GM10847 (cell line): ENCODE results near the gene NUP42.

ENCODE experiments used
- POLR2A ChIP-seq: IDR thresholded peaks from 2 replicates; pipeline ENCODE4 v1.6.1; 2011; ENCODE audit not compliant: insufficient read length; ENCODE audit errors: extremely low read depth

The NUP42 gene

DNA sequence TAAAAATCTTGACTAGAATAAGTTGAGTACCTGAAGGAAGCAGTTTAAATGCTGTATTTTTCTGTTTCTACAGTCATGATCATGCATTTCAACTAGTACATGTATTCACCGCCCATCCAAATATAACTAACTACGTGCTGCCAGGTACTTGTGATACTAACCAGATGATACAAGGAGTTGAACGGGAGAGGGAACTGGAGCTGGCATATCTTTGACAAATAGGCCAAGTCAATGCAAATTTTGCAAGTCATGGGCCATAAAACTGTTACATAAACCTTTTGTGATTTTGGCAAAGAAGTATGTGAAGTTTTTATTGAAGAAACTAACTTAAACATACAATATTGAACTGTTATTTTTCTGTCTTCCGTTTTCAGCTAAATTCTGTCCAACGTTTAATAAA, 14.5 kb downstream of the NUP42 start:
- TF ChIP-seq POLR2A, result no peak

DNA sequence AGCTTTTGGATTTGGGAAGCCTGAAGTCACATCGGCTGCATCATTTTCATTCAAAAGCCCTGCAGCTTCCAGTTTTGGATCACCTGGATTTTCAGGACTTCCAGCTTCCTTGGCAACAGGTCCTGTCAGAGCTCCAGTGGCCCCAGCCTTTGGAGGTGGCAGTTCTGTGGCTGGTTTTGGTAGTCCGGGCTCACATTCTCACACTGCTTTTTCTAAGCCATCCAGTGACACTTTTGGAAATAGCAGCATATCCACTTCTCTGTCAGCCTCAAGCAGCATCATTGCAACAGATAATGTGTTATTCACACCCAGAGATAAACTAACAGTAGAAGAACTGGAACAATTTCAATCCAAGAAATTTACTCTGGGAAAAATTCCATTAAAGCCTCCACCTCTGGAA, 18.5 kb downstream of the NUP42 start:
- TF ChIP-seq POLR2A, result no peak

DNA sequence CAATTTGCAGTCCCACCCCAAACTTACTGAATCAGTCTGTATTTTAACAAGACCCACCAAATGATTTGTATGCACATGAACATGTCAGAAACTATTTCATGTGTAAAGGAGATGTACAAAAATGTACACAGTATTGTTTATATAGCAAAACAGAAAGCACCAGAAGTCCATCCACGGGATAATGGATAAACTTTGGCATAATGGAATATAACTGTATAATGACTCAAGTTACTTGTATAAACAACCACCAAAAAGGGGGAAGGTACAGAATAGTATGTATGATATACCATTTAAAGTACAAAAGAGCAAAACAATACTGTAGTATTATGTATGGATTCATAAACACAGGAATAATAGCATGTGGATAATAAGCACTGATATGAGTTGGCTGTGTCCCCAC, 22.4 kb downstream of the NUP42 start:
- no peak for TF ChIP-seq POLR2A

DNA sequence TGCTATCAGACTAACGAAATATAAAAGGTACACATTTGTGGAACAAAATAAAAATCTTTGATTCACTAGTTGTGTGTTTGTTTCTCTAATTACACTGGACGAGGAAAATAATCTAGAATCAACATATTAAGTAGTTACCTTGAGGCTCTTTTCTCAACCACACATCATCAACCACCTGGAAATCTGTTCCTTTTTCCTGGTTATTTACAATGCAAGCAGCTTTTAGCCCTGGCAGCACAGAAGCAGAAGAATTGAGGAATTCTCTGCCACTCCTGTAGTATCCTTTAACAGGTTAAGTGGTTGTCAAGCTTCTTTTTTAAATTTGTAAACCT, 23.7 kb downstream of the NUP42 start:
- no peak for TF ChIP-seq POLR2A

DNA sequence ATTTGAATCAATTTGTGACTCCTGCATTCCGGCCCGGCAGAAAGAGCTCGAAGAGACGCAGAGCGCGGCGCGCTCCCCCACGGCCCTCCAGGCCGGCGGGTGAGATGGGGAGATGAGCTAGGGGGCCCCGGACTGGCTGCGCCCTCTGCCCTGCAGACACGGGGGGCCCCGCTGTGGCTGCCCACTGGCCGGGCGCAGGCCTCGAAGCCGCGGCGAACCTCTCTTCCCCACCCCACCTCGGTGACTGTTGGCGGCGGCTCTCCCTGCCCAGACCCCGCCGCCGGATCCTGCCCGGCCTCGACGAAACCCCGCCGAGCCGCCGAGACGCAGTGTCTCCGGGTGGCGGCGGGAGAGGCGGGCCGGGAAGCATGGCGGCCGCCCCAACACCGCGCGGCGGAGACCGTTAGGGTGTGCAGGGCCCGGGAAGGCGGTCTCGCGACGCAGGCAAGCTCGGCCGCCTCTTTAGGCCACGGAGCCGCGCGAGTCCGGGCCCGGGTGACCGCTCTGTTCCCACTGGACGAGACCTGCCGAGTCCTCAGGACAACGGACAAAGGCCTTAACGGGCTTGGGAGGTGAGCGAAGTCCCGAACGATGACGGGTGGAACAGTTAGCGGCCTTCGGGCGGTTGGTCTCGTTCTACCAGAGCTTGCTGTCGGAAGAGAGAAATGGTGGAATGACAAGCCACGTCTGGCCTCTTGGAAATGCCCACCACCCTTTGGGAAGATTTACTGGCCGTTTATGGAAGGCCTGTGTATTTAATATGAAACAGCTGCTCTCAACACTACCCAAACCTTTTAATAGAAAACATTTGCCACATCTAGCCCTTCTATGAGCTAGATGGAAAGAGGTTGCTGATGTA, 24.3 kb downstream of the NUP42 start:
- no peak for TF ChIP-seq POLR2A

DNA sequence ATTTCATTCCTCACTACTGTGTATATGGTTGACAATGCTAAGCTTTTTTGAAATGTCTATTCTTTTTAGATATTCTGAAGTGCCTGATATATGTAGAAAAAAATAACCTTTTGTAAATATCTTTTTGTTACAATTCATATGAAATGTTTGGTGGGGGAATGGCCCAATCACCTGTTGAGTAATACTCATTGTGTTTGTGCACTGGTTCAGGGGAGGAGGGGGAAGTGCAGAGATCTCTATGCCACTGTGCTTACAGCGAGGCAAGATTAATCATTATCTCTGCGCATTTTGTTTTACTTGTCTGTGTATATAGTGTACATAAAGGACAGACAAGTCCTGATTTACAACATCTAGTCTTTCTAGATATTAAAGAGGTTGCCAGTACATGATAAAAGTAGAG, 25.2 kb downstream of the NUP42 start:
- no peak for TF ChIP-seq POLR2A

DNA sequence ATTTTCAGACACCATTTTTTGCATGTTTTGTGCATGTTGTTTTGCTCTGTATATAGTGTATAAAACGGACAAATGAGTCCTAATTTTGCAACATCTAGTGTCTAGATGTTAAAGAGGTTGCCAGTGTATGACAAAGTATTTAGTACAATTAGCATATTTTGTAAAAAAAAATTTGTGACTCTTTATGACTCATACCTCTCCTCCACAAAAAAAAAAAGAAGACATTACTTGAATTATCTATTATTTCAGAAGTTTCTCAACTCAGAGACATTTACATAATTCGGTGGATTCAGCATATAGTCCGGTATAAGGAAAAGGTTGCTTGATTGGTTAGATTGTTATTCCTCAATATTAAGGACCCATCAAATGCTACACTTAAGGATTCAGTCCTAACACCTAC, 26.0 kb downstream of the NUP42 start:
- TF ChIP-seq POLR2A, result no peak

DNA sequence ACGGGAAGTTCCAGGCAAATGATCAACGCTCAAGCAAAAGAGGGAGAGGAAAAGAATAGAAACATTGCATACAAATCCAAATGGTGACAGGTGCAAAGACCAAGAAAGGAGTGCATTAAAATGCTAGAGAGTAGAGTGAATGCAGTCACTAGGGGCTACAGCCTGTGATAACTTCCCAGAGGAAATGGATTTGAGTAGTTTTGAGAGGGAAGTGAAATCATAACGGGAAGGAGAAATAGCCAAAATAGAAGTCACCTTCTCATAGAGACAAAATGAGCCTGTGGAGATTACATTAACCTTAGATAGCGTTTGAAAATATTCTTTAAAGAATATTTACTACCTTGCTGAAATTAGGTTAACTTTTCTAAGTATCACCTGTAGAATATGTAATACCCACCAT, 26.5 kb downstream of the NUP42 start:
- no peak for TF ChIP-seq POLR2A

DNA sequence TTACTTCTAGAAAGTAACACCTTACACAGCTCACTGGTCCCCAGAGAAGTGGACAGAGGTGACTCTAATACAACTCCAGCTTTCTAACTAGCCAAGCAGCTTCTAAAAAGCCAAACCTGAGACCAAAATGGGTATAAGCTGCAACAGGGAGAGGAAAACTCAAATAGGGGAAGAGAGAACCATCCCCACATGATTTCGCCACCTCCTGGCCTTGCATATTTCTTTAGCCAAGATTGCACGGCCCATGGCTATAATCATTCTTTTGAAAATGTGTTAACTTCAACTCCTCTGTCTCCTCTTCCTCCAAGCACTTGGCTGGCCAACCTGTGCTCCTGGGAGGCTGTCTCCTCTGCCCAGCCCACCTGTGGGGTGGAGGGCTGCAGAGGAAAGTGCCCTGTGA, 28.7 kb downstream of the NUP42 start:
- TF ChIP-seq POLR2A, result no peak

DNA sequence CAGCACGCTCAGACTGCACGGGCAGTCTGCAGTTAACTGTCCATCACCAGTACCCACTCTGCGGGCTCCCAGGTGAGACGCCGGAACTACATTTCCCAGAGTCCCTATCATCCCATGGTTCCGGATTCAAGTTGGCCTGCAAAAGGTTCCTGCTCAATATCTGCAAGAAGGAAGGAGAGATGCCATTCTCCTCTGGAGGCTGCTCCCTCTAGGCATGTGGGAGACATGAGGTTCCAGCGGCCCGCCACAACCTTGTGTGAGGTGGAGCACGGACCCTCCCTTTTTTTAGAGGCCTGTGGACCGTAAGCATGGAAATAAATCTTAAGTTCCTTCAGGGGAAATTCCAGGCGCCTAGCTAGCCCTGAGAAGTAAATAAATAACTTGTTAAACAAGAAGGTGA, 29.7 kb downstream of the NUP42 start:
- TF ChIP-seq POLR2A, result no peak

DNA sequence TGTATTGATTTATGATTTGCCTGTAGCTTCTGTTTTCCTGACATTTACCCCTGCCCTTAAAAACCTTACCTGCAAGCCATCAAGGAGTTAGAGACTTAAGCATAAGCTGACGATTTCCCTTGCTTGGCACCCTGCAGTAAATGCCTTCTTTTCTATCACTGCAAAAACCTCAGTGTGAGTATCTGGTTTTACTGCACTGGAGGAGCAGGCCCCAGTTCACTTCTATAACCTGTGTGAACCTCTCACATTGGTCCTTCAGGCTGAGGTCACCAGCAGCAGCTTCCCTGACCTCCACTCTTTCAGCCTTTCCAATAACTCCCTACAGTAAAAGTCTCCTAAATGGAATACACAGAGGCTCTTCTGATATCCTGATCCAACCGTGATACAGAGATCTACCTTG, 30.5 kb downstream of the NUP42 start:
- no peak for TF ChIP-seq POLR2A

DNA sequence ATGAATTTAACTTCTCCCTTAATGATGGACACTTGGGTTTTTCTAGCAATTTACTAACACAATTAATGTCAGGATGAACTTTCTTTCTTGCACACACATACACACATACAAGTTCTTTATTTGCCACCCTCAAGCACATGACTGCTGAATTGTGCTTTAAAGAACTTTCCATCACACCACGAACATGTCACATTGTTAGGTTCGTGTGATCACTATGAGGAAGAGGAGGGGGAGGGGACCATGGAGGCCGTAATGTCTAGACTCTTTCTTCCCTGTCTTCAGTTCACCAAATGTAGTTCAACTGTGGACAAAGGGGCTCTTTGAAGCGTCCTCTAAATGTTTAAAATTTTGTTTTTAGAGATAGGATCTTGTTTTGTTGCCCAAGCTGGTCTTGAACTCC, 31.0 kb downstream of the NUP42 start:
- TF ChIP-seq POLR2A, result no peak

DNA sequence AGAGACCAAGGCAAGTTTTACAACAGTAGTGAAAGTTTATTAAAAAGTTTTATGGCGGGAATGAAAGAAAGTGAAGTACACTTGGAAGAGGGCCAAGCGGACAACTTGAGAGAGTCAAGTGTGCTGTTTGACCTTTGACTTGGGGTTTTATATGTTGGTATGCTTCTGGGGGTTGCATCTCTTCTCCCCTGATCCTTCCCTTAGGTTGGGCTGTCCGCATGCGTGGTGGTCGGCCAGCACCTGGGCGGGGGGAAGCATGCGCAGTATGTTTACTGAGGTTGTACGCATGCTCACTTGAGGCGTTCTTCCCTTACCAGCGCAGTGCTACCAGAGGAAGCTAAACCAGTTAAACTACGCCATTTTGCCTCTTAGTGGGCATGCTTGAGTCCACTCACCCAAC, 31.9 kb downstream of the NUP42 start:
- no peak for TF ChIP-seq POLR2A

DNA sequence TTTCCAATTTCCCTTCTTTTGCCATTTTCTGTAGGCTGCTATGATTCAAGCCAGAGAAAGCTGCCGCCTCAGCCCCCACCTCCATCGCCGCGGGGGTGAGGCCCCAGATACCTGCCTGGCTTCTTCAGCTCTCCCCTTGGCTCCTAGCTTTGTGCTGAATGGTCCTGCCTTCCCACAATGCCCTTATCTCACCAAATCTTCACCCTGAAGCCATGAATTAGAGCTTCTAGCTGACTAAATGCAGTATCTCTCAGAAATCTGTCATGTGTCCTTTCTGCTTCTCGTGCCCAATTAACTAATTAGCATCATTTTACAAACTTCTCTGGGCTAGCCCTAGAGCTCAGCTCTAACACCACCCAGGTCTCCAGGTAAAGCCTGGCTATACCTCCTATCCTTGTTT, 32.6 kb downstream of the NUP42 start:
- no peak for TF ChIP-seq POLR2A

DNA sequence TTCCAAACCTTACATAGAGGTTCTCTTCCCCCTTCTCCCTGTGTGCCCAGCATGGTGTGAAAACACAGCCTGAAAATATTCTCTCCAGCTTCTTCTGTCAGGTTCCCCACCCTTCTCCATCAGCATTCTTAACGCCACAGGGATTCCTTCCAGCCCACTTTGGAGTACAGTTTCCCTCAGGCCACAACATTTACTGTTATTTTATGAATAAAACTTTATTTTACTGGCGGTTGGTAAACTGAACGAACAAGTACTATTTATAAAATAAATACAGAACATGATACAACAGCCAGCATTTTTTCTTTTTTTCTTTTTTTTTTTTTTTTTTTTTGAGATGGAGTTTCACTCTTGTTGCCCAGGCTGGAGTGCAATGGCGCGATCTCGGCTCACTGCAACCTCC, 33.1 kb downstream of the NUP42 start:
- no peak for TF ChIP-seq POLR2A

DNA sequence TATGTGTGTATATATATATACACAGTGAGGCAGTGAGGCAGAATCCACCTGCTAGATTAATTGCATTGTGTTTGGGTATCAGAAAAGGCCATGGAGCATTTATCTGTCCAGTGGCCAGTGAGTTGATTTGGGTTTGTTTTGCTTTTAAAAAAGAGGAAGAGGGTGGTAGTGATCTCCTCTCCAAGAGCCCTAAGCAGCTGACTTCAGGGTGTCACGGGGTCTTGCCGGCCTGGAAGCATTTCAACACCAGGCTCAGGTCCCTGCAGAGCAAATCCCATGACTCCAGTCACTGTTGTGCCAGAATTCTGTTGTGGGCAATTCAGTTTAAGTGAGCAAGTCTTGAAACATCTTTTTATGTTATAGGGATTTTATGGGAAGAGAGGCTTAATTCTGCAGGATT, 34.2 kb downstream of the NUP42 start:
- TF ChIP-seq POLR2A, result no peak

DNA sequence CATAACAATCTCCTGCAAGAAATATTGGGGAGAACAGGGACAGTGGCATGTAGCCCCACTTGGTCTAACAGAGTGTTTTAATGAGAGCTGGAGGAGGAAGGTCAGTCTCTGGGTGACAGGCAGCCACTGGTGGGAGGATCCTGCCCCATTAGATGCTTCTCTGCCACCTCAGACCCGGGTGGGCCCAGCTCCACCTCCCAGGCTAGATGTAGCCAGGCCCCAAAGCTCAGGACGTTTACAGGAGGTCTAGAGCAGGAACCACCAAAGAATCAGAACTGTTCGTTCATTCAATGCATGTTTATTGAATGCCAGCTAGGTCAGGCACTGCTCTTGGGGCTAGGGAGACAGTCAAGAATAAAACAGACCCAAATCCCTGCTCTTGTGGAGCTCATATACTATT, 36.3 kb downstream of the NUP42 start:
- no peak for TF ChIP-seq POLR2A
